ENCODE results near the gene HOXB5. TPM values are rescaled to one million over a fixed set of nuclear protein-coding genes. Genes with fewer than 3 reads are reported as not detected.

The HOXB5 gene
- total RNA-seq, 1 experiment from 2014 or later, result 5.9 TPM

DNA sequence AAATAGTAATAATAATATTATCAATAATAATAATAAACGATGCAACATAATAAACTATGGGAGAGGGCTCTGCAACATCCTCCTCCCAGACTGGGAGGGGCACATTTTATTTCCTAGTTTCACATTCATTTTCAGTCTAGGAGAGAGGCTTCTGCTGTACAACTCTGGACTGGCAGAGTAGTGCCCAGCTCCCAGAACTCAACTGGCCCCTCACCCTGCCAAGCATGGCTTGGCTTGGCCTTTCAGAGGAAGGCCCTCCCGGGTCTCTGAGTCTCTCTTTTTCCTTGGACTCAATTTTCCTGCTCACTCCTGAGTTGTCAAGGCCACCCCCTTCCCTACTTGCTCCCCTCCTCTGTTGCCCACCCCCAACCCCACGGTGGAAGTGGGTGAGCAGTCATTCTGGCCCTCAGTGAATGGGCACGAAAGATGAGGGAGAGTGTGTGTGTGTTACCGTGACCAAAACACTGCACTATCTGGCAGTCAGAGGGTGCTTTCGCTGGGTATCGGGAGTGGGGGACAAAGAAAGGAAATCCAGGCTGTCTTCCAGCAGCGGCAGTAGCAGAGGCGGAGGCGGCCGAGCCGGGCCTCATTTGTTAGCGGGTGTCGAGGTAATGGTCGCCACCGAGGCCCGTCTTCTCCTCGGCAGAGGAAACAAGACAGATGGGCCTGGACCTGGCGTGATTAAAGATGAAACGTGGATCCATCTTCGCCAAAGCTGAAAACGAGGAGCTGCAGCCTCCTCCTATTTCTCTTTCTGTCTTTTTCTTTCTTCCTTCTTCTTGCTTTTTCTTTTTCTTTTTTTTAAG lies 17.7 kb downstream of the HOXB5 start:
- H3K27me3 ChIP-seq (replicated peaks; ENCODE audit: insufficient read depth, low read depth, low read length, poor library complexity), result no peaks in the 10 kb centered on the region
- BruUV-seq (replicated peaks), result TSS peak; percentile 54
- CTCF ChIA-PET, result no interaction called here

DNA sequence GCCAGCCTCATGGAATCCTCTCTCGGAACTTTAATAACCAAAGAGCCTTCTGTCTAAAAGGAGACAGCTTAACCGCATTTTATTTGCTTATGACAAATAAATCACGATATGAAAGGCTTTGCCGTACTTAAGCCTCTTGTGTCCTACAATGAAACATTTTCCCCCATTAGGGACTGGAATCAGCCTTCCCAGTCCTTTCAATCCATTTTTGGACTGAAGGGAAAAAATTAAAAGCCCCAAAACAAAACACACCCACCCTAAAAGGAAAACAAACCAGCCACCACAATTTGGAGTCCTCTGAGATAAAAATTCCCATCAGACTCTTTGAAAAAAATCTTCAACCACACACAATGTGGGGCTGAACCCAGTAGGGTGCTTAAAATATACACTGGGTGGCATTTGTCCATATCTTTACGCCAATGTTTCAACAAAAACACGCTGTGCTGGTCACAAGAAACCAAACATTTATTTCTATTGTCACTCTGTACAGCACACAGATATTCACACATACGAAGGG lies 18.5 kb downstream of the HOXB5 start:
- TF ChIP-seq, protein P1, sequence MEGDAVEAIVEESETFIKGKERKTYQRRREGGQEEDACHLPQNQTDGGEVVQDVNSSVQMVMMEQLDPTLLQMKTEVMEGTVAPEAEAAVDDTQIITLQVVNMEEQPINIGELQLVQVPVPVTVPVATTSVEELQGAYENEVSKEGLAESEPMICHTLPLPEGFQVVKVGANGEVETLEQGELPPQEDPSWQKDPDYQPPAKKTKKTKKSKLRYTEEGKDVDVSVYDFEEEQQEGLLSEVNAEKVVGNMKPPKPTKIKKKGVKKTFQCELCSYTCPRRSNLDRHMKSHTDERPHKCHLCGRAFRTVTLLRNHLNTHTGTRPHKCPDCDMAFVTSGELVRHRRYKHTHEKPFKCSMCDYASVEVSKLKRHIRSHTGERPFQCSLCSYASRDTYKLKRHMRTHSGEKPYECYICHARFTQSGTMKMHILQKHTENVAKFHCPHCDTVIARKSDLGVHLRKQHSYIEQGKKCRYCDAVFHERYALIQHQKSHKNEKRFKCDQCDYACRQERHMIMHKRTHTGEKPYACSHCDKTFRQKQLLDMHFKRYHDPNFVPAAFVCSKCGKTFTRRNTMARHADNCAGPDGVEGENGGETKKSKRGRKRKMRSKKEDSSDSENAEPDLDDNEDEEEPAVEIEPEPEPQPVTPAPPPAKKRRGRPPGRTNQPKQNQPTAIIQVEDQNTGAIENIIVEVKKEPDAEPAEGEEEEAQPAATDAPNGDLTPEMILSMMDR (conservative IDR thresholded peaks at IDR 0.05; ENCODE audit: low read depth, low read length), result no peak
- TF ChIP-seq EZH2 (IDR thresholded peaks at IDR 0.05; ENCODE audit: borderline replicate concordance, low read depth, low read length, poor library complexity, severe bottlenecking), result no peak
- intact Hi-C loops (cut with micrococcal nuclease; ENCODE audit: unreplicated experiment), result no loop called here
- no peaks in the 10 kb centered on the region for H3K27me3 ChIP-seq (replicated peaks; ENCODE audit: insufficient read depth, low read depth, low read length, poor library complexity)
- H3K4me1 ChIP-seq (ENCODE audit: insufficient read depth, low read length, poor library complexity, severe bottlenecking), result peaks cover 41% of the 10 kb centered on the region
- no peak overlapping the region for H3K27ac ChIP-seq (ENCODE audit: low read depth, low read length, poor library complexity, severe bottlenecking)
- H3K36me3 ChIP-seq (ENCODE audit: insufficient read depth, low read length, poor library complexity, severe bottlenecking), result no peaks in the 10 kb centered on the region
- no peak overlapping the region for H3K4me3 ChIP-seq (ENCODE audit: low read depth, low read length, poor library complexity, severe bottlenecking)
- POLR2A ChIA-PET (ENCODE audit: low non-redundant PET), result interaction anchor here (0.6 kb wide), 1 partner anchor 28 kb away, joined by 9 read pairs; no protein-coding TSS in a partner anchor
- no TSS peak for BruUV-seq (replicated peaks)
- CTCF ChIA-PET, result no interaction called here
- no peak for DNase-seq (ENCODE audit: low spot score)
- H3K9me3 ChIP-seq (ENCODE audit: low read depth, low read length, poor library complexity, severe bottlenecking), result no peaks in the 10 kb centered on the region

More for the DNA sequence above, 17.7 kb downstream of the HOXB5 start:
- peak overlapping the region; percentile 49 for H3K27ac ChIP-seq (ENCODE audit: low read depth, low read length, poor library complexity, severe bottlenecking)
- H3K4me1 ChIP-seq (ENCODE audit: insufficient read depth, low read length, poor library complexity, severe bottlenecking), result peaks cover 40% of the 10 kb centered on the region
- no peak for DNase-seq (ENCODE audit: low spot score)
- no peak for TF ChIP-seq EZH2 (IDR thresholded peaks at IDR 0.05; ENCODE audit: borderline replicate concordance, low read depth, low read length, poor library complexity, severe bottlenecking)
- TF ChIP-seq, protein P1 (conservative IDR thresholded peaks at IDR 0.05; ENCODE audit: low read depth, low read length), result no peak
- H3K9me3 ChIP-seq (ENCODE audit: low read depth, low read length, poor library complexity, severe bottlenecking), result no peaks in the 10 kb centered on the region
- H3K36me3 ChIP-seq (ENCODE audit: insufficient read depth, low read length, poor library complexity, severe bottlenecking), result no peaks in the 10 kb centered on the region
- intact Hi-C loops (cut with micrococcal nuclease; ENCODE audit: unreplicated experiment), result loop anchor here (2.0 kb wide), 1 partner anchor 33 kb away; no protein-coding TSS in a partner anchor
- POLR2A ChIA-PET (ENCODE audit: low non-redundant PET), result no interaction called here
- peak overlapping the region; percentile 57 for H3K4me3 ChIP-seq (ENCODE audit: low read depth, low read length, poor library complexity, severe bottlenecking)

DNA sequence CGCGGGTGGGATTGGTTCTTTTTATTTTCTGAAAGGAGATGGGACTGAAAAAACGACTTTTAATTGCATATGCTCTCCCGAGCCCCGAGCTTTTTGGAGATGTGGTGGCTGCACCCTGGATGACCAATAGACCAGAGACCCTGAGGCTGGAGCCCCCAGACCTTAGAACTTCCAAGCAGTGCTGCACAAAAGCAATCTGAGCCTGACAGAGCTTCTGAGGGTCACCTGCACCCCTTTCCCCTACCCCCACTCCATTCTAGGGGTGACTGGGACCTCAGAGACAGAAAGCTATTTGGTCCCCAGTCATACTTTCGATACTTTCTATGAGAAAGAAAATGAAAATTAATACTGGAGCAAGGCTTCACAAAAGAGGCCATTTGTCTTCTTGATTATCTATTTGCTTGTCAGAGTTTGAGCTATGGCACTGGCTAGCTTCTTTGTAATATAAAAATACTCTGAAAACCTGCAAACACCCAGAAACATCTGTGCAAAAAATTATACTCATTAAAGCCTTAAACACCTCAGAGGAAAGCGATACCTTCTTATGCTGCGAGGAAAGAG lies 19.0 kb downstream of the HOXB5 start:
- peaks cover 41% of the 10 kb centered on the region for H3K4me1 ChIP-seq (ENCODE audit: insufficient read depth, low read length, poor library complexity, severe bottlenecking)
- H3K27me3 ChIP-seq (replicated peaks; ENCODE audit: insufficient read depth, low read depth, low read length, poor library complexity), result no peaks in the 10 kb centered on the region
- H3K36me3 ChIP-seq (ENCODE audit: insufficient read depth, low read length, poor library complexity, severe bottlenecking), result no peaks in the 10 kb centered on the region
- no peak overlapping the region for H3K4me3 ChIP-seq (ENCODE audit: low read depth, low read length, poor library complexity, severe bottlenecking)
- CTCF ChIA-PET, result no interaction called here
- no peak overlapping the region for H3K27ac ChIP-seq (ENCODE audit: low read depth, low read length, poor library complexity, severe bottlenecking)
- intact Hi-C loops (cut with micrococcal nuclease; ENCODE audit: unreplicated experiment), result no loop called here
- no peak for TF ChIP-seq EZH2 (IDR thresholded peaks at IDR 0.05; ENCODE audit: borderline replicate concordance, low read depth, low read length, poor library complexity, severe bottlenecking)
- TF ChIP-seq, protein P1 (conservative IDR thresholded peaks at IDR 0.05; ENCODE audit: low read depth, low read length), result no peak
- no peaks in the 10 kb centered on the region for H3K9me3 ChIP-seq (ENCODE audit: low read depth, low read length, poor library complexity, severe bottlenecking)
- DNase-seq (ENCODE audit: low spot score), result no peak
- POLR2A ChIA-PET (ENCODE audit: low non-redundant PET), result interaction anchor here (0.6 kb wide), 1 partner anchor 27 kb away, joined by 9 read pairs; no protein-coding TSS in a partner anchor
- BruUV-seq (replicated peaks), result no TSS peak
